A673 (cell line): Measurements from ENCODE around the gene C7orf57.

Source experiments
- EZH2 ChIP-seq: fragments of 200-600 bp; sonication (generic); IDR thresholded peaks from 2 replicates; pipeline ENCODE4 v1.6.1; 2017; ENCODE audit warnings: borderline replicate concordance, low read depth, mild to moderate bottlenecking, mixed read lengths, antibody characterized with exemption, low read length; ENCODE audit not compliant: poor library complexity, severe bottlenecking
- TF ChIP-seq, protein P1 (sequence below): fragments of 300-800, 200-600 bp; sonication (generic); conservative IDR thresholded peaks from 2 replicates; pipeline ENCODE4 v1.5.1; 2017; ENCODE audit warnings: low read depth, mild to moderate bottlenecking, antibody characterized with exemption, low read length, moderate library complexity, mixed read lengths

DNA sequence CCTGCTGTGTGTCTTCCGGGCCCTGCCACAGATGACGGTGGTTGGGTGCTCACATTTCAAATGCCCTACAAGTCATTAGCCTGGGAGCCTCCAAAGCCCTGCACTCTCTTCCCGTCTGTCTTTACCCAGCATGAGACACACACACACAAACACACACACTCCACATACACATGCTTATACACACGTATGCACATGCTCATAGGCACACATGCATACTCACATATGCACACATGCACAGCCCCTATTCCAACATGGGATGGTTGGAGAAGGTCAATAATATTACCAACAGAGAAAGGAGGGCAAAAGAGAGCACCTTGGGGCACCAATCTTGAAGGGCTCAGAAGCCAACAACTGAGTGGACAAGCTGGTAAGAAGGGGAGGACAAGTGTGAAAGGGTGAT is 25.4 kb upstream of the C7orf57 start:
- TF ChIP-seq, protein P1, sequence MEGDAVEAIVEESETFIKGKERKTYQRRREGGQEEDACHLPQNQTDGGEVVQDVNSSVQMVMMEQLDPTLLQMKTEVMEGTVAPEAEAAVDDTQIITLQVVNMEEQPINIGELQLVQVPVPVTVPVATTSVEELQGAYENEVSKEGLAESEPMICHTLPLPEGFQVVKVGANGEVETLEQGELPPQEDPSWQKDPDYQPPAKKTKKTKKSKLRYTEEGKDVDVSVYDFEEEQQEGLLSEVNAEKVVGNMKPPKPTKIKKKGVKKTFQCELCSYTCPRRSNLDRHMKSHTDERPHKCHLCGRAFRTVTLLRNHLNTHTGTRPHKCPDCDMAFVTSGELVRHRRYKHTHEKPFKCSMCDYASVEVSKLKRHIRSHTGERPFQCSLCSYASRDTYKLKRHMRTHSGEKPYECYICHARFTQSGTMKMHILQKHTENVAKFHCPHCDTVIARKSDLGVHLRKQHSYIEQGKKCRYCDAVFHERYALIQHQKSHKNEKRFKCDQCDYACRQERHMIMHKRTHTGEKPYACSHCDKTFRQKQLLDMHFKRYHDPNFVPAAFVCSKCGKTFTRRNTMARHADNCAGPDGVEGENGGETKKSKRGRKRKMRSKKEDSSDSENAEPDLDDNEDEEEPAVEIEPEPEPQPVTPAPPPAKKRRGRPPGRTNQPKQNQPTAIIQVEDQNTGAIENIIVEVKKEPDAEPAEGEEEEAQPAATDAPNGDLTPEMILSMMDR: no peak
- TF ChIP-seq EZH2: no peak
